ENCODE measurements around the gene ALDH1A1.

ALDH1A1 gene

DNA sequence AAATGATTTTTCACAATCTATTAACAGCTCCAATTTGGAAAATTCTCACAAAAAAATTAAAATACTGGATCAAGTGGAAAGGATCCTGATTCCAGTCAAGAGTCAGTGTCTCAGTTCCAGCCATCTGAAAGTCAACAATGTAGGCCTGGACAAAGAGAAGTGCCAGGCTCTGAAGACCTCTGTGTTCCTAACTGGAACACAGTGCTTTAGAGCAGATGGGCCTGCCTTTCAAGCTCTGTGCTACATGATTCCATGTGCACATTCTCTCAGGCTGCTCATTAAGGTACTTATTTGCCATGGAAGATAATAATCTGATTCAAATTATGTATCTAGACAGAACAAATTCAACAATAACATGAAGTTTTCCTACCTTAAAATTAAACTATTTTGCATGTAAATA is 30.2 kb upstream of the ALDH1A1 start:
- no peak for TF ChIP-seq POLR2AphosphoS5 (IDR thresholded peaks at IDR 0.05; ENCODE audit: low read depth, low read length)
- TF ChIP-seq, protein P1, sequence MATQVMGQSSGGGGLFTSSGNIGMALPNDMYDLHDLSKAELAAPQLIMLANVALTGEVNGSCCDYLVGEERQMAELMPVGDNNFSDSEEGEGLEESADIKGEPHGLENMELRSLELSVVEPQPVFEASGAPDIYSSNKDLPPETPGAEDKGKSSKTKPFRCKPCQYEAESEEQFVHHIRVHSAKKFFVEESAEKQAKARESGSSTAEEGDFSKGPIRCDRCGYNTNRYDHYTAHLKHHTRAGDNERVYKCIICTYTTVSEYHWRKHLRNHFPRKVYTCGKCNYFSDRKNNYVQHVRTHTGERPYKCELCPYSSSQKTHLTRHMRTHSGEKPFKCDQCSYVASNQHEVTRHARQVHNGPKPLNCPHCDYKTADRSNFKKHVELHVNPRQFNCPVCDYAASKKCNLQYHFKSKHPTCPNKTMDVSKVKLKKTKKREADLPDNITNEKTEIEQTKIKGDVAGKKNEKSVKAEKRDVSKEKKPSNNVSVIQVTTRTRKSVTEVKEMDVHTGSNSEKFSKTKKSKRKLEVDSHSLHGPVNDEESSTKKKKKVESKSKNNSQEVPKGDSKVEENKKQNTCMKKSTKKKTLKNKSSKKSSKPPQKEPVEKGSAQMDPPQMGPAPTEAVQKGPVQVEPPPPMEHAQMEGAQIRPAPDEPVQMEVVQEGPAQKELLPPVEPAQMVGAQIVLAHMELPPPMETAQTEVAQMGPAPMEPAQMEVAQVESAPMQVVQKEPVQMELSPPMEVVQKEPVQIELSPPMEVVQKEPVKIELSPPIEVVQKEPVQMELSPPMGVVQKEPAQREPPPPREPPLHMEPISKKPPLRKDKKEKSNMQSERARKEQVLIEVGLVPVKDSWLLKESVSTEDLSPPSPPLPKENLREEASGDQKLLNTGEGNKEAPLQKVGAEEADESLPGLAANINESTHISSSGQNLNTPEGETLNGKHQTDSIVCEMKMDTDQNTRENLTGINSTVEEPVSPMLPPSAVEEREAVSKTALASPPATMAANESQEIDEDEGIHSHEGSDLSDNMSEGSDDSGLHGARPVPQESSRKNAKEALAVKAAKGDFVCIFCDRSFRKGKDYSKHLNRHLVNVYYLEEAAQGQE (IDR thresholded peaks at IDR 0.05; ENCODE audit: insufficient read depth in 1 of 2, low read depth in 2 of 2, low read length in 2 of 2), result no peak
- TF ChIP-seq TAF1 (IDR thresholded peaks at IDR 0.05; ENCODE audit: borderline replicate concordance, insufficient read depth, low read length), result no peak
- no peak for TF ChIP-seq SIN3A (IDR thresholded peaks at IDR 0.05; ENCODE audit: borderline replicate concordance, insufficient read depth, low read length)
- TF ChIP-seq FOXP2 (optimal IDR thresholded peaks at IDR 0.05; ENCODE audit: borderline replicate concordance, extremely low read depth, extremely low read length, insufficient read depth), result no peak

DNA sequence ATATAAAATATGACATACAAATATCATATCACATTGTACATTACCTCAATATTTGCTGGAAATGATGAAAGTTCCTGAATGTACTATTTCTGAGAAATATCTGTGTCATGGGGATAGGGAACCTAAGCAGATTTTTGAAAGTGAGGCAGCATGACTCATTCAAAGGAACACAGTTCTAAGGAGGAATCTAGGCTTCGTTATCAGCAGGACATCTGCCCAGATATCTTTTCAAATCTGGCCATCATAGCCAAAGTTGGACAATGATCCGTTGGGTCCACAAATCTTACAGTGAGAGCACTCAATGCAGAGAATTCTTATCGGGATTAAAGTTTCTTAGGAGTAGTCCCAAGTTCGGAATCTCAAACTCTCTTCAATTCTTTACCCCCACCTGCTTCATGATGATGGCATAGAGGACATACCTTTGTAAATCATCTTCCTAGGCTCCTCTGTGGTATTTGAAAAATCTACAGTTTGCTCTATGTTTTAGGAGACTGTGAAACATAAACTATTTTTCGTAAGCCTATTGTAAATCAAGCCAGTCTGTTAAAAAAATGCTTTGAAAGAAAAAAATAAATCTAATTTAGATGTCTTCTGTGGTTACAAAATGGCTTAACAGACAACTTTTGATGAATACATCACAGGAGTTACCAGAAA is 29.4 kb upstream of the ALDH1A1 start:
- TF ChIP-seq SIN3A (IDR thresholded peaks at IDR 0.05; ENCODE audit: borderline replicate concordance, insufficient read depth, low read length) (no peak), TAF1 (IDR thresholded peaks at IDR 0.05; ENCODE audit: borderline replicate concordance, insufficient read depth, low read length) (no peak), POLR2AphosphoS5 (IDR thresholded peaks at IDR 0.05; ENCODE audit: low read depth, low read length) (no peak)

DNA sequence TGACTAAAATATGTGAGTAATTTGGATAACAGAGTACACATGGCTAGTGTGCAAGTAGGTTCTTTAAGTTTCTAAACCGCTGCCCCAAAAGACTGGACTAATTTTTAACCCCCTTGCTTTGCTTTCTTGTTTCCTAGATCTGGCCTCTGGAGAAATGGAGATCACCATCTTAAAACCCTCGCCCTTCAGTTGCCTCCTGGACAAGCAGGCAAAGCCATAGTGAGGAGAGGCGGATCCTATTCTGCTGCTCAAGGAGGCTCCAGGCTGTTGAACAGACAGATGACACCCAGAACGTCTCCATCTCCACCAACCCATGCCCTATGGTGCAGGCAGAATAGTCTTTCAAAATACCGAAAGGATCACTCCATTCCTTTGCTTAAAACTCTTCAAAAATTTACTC is 28.6 kb upstream of the ALDH1A1 start:
- TF ChIP-seq SIN3A (IDR thresholded peaks at IDR 0.05; ENCODE audit: borderline replicate concordance, insufficient read depth, low read length) (no peak), POLR2AphosphoS5 (IDR thresholded peaks at IDR 0.05; ENCODE audit: low read depth, low read length) (no peak), TAF1 (IDR thresholded peaks at IDR 0.05; ENCODE audit: borderline replicate concordance, insufficient read depth, low read length) (no peak), FOXP2 (optimal IDR thresholded peaks at IDR 0.05; ENCODE audit: borderline replicate concordance, extremely low read depth, extremely low read length, insufficient read depth) (no peak)
- TF ChIP-seq, protein P1 (IDR thresholded peaks at IDR 0.05; ENCODE audit: insufficient read depth in 1 of 2, low read depth in 2 of 2, low read length in 2 of 2), result no peak

GRCh38 chr9:72980600-72981265 is 27.9 kb upstream of the ALDH1A1 start:
- TF ChIP-seq SIN3A (IDR thresholded peaks at IDR 0.05; ENCODE audit: borderline replicate concordance, insufficient read depth, low read length), result no peak
- TF ChIP-seq TAF1 (IDR thresholded peaks at IDR 0.05; ENCODE audit: borderline replicate concordance, insufficient read depth, low read length), result no peak

- no peak for TF ChIP-seq POLR2AphosphoS5 (IDR thresholded peaks at IDR 0.05; ENCODE audit: low read depth, low read length)
- no peak for TF ChIP-seq FOXP2 (optimal IDR thresholded peaks at IDR 0.05; ENCODE audit: borderline replicate concordance, extremely low read depth, extremely low read length, insufficient read depth)
- no peak for TF ChIP-seq TAF1 (IDR thresholded peaks at IDR 0.05; ENCODE audit: borderline replicate concordance, insufficient read depth, low read length)
Observed at GRCh38 chr9:72980183-72980582, 27.3 kb upstream of the ALDH1A1 start.

DNA sequence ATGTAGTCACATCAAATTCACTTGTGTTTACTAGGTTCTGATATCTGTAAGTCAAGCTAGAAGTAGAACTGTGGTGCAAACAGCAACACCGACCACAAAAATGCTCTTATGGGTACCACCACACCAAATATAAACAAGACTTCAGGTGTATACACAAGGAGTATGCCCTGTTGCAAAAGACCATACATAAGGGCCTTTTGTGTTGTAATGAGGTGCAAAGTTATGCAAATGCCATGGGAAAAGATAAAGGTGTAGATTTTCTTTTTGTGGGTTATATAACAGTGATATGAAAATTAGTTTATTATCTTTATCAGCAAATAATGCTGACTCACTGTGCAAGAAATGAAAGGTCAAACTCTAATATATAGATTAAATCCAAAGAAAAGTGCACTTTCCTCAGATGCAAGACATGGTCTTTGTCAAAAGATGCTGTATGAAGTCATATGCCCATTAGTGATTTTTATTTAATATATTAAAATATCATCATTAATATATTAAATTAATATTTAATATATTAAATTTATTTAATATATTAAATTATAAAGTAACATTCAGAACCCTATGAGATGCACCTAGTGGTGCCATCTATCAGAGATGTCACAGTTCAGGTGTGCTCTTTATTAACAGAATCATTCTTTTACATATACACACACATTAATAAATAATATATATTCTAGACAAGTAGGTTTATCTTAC is 26.7 kb upstream of the ALDH1A1 start:
- TF ChIP-seq SIN3A (IDR thresholded peaks at IDR 0.05; ENCODE audit: borderline replicate concordance, insufficient read depth, low read length), result no peak
- TF ChIP-seq FOXP2 (optimal IDR thresholded peaks at IDR 0.05; ENCODE audit: borderline replicate concordance, extremely low read depth, extremely low read length, insufficient read depth), result no peak

- no peak for TF ChIP-seq POLR2AphosphoS5 (IDR thresholded peaks at IDR 0.05; ENCODE audit: low read depth, low read length)
- no peak for TF ChIP-seq SIN3A (IDR thresholded peaks at IDR 0.05; ENCODE audit: borderline replicate concordance, insufficient read depth, low read length)
- TF ChIP-seq TAF1 (IDR thresholded peaks at IDR 0.05; ENCODE audit: borderline replicate concordance, insufficient read depth, low read length), result no peak
- TF ChIP-seq, protein P1 (IDR thresholded peaks at IDR 0.05; ENCODE audit: insufficient read depth in 1 of 2, low read depth in 2 of 2, low read length in 2 of 2), result no peak
- TF ChIP-seq FOXP2 (optimal IDR thresholded peaks at IDR 0.05; ENCODE audit: borderline replicate concordance, extremely low read depth, extremely low read length, insufficient read depth), result no peak
Observed at GRCh38 chr9:72978744-72979143, 25.9 kb upstream of the ALDH1A1 start.
